M059J (cell line): ENCODE results near the gene BAZ1A. TPM values are rescaled to one million over a fixed set of nuclear protein-coding genes. Genes with fewer than 3 reads are reported as not detected.
"Not testable (repeated sequence)": the region's sequence is repeated elsewhere in the genome, so short reads cannot be mapped to it uniquely, and the experiment has no call there.

Source experiments
- DNase-seq: peaks from one replicate; pipeline ENCODE4 v3.0.0-alpha.2; 2012; ENCODE audit warnings: low read depth
- total RNA-seq: library from RNA; depleted of rRNA; stranded (reverse); fragments of >200 nt; shearing (Covaris generic); gene quantifications from 2 replicates; pipeline ENCODE4 v1.2.3, GENCODE V29; 2014

BAZ1A gene
- total RNA-seq, 1 experiment from 2014 or later, result 39.6 TPM

DNA sequence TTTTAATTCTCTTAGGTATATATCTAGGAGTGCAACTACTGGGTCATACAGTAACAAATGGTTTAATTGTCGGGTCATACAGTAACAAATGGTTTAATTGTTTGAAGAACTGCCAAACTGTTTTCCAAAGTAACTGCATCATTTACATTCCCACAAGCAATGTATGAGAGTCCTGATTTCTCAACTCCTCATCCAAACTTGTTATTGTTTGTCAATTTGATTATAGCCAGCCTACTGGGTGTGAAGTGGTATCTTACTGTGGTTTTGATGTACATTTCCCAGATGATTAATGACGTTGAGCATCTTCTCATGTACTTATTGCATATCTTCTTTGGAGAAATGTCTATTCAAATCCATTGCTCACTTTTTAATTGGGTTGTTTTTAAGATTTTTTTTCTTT is 93.1 kb downstream of the BAZ1A start:
- DNase-seq, result no peak

DNA sequence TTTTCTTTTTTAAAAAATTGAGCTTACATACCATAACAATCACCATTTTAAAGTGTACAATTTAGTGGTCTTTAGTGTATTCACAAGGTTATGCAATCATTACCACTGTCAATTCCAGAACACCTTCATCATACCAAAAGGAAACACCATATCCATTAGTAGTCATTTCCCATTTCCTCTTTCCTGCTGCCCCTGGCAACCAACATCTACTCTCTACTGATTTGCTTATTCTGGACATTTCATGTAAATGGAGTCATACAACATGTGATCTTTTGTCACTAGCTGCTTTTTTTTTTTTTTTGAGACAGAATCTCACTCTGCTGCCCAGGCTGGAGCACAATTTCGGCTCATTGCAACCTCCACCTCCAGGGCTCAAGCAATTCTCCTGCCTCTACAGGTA is 93.9 kb downstream of the BAZ1A start:
- DNase-seq, result peak; percentile 86

DNA sequence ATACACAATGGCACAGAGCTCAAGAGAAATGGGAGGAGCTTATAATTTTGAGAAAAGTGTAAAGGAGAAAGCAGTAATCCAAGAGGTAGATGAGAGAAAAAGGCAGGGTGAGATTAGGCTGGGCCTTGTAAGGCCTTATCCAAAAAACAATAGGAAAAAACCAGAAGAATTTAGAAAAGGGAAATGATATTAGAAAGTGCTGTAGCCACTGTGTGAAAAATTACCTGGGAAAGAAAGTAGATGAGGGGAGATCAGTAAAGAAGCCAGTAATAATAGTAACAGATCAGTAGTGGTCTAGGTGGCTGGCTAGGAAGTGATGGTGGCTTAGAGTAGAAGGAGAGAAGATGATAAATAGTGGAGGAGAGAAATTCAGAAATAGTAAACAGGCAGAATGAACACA is 94.5 kb downstream of the BAZ1A start:
- no peak for DNase-seq

DNA sequence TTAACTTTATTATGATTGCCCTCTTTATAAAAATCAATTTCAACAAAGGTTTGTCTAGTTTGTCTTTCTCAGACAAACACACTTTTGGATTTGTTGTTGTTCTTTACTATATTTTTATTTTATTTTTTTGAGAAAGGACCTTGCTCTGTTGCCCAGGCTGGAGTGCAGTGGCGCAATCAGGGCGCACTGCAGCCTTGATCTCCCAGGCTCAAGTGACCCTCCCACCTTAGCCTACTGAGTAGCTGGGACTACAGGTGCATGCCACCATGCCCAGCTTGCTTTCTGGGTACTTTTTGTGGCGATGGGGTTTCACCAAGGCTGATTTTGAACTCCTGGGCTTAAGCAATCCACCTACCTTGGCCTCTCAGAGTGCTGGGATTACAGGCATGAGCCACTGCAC is 96.4 kb downstream of the BAZ1A start:
- DNase-seq, result no peak

DNA sequence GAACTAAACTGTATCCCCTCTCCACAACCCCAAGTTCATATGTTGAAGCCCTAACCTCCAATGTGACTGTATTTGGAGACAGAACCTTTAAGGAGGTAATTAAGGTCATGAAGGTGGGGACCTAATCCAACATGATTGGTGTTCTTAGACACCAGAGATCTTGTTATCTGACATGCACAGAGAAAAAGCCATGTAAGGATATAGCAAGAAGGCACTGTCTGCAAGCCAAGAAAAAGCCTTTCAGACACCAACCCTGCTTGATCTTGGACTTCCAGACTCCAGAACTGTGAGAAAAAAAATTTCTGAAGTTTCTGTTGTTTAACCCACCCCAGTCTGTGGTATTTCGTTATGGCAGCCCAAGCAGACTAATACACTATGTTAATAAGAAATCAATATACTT is 98.5 kb downstream of the BAZ1A start:
- DNase-seq, result no peak

DNA sequence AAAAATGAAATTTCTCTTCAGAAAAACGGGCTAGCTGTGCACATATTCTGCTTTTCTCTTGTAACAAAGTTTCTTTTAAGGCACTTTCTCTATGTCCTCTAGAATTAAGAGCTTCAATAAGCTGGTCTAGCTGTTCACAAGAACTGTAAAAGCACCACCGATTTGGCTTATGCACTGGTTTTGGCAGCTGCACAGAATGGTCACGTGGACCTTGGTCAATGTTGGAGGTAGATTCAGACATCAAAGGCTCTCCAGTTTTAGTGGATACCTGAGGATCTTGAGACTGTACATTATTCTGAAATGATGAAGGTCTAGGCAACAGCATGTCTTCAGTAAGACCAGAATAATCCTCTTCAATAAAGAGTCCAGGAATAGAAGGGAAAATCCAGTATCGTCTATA is 99.2 kb downstream of the BAZ1A start:
- no peak for DNase-seq

DNA sequence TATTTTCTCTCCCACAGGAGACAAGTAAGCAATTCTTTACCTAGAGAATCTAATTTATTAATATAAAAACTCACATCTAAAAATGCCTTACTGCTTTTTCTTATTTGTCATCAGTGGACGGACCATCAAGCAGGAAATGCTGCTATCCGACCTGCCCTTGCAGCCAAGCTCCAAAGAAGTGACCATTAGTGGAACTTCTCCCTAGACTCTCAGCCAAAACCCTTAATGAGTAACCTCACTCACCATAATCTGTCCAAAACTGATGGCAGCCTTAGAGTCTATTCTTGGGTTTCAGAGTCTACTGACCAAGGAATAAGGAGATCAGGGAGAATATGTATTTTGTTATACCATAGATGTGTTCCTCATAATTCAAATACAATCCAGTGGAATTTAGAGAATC is 99.8 kb downstream of the BAZ1A start:
- DNase-seq, result no peak

DNA sequence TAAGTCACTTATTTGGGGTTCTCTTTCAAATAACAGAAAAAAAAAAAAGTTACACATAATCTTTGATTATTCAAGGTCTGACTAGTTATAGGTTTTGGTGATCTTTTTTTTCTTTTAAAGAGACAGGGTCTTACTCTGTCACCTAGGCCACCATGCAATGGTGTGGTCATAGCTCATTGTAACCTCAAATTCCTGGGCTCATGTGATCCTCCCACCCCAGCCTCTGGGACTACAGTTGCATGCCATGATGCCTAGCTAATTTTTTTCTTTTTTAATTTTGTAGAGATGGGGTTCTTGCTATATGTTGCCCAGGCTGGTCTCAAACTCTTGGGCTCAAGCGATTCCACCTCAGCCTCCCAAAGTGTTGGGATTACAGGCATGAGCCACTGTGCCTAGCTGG is 104.3 kb downstream of the BAZ1A start:
- DNase-seq, result peak; percentile 15

DNA sequence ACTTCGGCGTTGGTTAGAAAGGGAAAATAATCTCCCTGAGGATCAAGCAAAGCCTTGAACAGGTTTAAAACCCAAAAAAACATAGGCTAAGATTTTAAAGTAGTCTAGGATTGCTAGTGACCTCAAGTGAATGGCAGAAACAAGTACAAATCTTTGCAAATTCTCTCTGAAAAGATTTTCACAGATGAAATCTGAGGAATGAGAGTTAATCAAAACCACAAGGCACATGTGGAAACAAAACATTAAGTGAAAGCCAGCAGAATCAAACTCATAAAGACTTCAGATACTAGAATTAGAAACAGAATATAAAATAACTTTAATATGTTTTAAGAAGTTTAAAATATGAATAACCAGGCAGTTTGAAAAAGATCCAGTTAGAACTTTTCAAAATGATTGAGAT is 108.6 kb downstream of the BAZ1A start:
- no peak for DNase-seq

DNA sequence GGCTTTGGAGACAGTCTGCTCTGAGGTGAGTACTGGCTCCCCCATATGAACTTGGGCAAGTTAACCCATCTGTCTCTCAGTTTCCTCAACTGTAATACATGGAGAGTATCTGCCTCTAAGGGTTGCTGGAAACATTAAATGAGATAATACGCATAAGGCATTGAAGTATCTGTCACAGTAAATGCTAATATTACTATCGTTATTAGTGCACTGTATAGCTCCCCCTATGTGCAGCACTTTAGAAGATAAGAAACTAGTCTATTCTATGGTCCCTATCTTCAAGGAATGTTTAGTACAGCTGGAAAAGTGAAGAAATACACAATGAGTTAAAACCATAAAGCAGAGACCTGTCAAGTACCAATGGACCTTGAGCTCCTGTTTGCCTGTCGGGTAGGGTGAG is 109.1 kb downstream of the BAZ1A start:
- no peak for DNase-seq

DNA sequence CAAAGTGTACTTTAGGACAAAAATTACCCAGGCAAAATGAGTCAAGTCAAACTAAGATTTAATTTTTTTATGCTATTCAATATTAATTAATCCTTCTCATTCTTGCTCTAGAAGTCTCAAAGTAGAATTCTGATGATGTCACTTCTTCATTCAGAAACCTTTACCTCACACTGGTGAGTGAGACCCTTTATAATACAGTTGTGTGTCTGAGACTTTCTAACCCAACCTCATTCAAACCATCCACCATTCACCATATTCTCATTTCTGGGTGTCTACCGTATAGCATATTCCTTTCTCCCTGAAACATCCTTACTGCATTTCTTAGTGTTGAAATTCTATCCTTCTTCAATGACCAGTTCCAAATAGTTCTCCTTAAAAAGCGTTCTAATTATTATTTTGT is 119.9 kb downstream of the BAZ1A start:
- no peak for DNase-seq

DNA sequence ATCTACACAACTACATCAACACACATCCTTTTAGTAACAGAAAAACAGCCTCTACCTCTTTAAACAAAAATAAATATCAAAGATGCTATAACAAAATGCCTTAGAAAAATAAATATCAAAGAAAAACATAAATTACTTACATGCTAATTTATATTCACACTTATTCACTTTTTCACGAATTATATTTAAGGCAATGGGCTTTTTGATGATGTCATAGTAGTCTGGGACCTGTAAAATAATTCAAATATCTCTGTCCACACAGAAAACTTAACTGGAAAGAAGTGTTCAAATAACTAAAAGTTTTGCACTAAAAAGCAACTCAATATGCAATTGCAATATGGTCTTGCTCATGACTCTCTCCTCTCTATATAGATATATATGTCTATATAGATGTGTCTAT is 120.5 kb downstream of the BAZ1A start:
- DNase-seq, result no peak

DNA sequence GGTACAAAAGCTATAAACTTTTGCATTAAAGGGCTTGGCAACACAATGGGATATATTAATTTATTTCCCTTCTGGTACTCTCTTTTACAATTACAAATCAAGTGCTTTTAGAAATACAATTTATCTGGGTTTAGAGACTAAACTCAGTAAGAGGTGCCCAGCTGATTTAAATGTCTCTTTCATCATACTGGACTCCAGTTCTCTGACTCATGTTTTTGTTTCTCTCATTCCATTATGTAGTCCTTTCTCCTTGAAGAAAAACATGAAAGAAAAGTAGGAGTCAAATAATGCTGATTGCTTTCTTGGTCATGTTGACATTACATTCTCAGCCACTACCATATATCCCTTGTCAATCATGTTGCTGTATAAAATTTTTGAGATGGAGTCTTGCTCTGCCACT is 124.5 kb downstream of the BAZ1A start:
- peak; percentile 34 for DNase-seq

DNA sequence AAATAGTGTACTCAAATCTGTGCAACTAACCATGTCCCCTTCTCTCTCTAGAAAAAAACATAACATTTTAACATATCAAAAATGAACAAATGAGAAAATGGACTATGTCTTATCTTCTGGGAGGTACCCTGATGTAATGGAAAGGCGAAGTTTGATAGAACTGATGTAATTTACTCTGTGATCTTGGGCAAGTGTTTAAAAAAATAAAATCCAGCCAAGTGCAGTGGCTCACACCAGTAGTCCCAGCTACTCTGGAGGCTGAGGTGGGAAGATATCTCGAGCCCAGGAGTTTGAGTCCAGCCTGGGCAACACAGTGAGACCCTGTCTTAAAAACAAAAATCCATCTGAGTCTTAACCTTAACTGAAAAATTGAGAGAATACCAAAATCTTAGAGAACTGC is 124.9 kb downstream of the BAZ1A start:
- DNase-seq, result no peak

DNA sequence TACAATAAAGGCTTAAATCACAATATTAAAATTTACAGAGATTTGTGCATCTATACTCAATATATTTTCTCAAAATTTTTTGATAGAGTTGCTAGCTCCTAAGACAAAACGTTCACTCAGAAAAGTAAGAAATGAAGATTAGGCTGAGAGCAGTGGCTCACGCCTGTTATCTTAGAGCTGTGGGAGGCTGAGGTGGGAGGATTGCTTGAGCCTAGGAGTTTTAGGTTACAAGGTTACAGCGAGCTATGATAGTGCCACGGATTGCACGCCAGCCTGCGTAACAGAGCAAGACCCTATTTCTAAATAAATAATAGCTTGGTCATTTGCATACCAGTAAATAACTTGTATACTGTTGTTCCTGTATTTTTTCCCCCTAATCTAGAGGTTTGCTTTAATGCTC is 125.8 kb downstream of the BAZ1A start:
- DNase-seq, result no peak

DNA sequence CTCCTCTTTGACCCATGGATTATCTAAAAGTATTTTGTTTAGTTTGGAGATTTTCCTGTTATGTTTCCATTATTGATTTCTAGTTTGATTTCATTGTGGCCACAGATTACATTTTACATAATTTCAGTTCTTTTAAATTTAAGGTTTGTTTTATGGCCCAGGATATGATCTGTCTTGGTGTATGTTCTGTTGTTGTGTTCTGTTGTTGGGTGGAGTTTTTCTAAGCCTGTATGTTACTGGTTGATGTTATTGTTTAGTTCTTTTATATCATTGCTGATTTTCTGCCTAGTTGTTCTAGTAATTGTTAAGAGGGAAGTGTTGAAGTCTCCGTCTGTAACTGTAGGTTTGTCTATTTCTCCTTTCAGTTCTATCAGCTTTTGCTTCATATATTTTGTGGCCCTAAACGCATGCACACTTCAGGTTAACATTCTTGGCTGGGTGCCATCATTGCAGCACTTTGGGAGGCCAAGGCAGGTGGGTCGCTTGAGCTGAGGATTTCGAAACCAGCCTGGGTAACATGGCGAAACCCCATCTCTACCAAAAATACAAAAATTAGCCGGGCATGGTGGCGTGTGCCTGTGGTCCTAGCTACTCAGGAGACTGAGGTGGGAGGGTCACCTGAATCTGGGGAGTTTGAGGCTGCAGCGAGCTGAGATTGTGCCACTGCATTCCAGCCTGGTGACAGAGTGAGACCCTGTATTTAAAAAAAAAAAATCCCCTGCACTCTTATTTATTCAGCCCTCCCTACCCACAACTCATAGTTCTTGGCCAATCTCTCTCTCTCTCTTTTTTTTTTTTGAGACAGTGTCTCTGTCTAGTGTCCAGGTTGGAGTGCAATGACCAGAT is 132.7 kb downstream of the BAZ1A start:
- no peak for DNase-seq

DNA sequence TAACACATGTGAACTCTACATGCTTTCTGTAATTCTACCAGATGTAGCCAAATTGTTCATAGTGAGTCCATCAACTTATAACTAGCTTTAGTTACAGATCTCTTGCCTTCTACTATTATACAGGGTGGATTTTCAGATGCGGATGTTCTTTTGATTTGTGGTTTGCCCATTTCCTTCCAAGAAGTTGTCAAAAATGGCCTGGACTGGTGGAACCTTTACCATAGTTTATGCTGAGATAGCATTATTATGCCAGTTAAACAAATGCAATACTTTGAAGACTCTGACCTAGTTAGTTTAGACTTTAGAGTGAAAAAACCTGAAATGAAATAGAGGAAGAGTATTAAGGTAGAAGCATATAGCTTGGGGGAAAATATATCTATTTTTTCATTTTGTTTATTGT is 133.3 kb downstream of the BAZ1A start:
- DNase-seq, result no peak

DNA sequence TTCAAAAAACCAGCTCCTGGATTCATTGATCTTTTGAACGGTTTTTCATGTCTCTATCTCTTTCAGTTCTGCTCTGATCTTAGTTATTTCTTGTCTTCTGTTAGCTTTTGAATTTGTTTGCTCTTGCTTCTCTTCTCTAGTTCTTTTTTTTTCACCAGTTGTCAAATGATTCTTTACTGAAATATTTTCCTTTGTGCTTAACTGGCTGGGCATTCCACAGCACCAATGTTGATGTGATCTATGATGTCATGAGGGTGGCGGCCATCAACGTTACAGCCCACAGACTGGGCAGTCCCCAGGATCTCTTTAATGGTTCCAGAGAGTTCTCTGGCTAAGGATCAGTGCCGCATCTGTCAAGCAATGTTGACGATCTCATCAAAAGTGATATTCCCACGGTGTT is 135.0 kb downstream of the BAZ1A start:
- DNase-seq, result not testable (repeated sequence)

DNA sequence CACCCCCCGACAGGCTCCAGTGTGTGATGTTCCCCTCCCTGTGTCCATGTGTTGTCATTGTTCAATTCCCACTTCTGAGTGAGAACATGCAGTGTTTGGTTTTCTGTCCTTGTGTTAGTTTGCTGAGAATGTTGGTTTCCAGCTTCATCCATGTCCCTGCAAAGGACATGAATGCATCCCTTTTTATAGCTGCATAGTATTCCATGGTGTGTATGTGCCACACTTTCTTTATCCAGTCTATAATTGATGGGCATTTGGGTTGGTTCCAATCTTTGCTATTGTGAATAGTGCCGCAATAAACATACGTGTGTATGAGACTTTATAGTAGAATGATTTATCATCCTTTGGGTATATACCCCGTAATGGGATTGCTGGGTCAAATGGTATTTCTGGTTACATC is 138.1 kb downstream of the BAZ1A start:
- not testable (repeated sequence) for DNase-seq

DNA sequence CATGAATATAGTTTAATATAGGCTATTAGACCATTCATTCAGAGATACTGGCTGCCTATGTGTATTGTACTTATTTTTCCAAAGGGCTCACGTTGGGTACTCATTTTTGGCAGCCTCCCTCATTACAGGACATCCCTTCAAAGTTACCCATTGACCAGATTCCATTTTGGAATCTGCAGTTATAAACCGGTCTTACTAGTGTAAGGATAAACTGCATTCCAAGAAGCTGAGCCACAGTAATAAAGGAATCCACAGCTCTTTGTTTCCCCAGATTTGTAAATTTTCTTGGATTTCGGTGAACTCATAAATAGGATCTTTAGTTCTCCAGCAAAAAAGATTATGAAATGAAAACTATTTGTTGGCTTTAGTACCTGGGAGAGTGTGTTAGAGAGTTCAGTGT is 141.9 kb downstream of the BAZ1A start:
- DNase-seq, result peak; percentile 52

DNA sequence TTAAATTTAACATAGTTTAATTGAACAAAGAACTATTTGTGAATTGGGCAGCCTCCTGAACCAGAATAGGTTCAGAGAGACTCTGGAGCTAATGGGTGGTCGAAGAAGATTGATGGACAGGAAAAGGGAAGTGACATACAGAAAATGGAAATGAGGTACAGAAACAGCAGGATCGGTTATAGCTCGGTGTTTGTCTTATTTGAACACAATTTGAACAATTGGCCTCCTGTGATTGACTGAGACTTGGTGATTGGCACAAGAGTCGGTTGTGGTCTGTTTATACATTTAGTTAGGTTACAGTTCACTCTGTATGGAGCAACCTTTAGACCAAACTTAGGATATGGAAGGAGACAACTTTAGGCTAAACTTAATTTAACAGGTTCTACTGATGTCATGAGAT is 142.4 kb downstream of the BAZ1A start:
- no peak for DNase-seq

DNA sequence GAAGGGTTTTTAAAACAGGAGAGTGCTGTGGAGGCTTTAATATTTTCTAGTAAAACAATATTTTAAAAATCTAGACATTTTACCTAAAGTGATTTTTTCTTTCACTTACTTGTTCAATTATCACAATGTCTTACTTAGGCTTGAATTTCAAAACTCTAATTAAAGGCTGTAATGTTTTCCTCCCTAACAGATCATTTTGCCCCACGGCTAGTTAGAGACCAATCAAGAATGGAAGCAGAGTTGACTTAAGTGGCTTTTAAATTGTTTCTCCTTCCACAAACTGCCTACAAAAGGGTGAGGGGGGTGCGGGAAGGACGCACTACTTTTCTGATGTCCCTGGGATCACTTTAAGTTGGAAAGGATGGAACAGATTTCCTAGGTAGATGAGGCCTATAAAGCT is 151.3 kb downstream of the BAZ1A start:
- no peak for DNase-seq

DNA sequence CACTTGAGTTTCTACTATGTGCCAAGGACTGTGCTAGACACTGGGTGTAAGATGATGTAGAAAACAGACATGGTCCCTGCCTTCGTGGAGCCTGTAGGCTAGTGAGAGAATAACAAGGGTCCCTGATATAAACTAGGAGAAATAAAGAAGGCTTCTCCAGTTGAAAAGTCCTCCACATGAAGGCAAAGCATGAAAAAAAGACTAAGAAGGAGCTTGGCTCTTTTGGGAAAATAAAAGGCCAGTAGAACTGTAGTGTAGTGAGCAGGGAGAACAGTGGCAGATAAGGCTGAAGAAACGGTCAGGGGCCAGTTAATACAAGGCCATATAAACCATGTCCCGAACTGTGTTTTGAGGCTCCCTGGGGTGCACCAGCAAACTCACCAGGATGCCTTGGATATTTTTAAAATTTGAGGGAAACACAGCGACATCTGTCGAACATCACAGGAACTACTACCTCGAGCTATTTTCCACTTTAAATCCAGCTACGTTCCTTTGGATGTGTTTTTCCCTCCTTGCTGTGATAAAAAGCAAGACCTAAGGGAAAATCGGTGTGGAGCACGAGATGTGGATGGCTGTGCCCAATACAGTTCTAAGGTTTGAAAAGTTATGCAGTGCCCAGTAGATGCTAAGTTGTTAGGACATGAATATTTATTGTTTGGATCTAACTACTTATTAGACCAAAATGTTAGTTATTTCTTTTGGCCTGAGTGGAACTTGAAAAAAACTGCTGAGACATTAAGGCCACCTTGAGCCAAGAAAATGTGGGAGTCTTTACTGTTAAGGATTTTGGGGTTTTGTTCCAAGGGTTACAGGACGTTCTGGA is 152.2 kb downstream of the BAZ1A start:
- peak; percentile 66 for DNase-seq
